ENCODE data around the gene PRMT1.

- TF ChIP-seq CTCF (IDR thresholded peaks at IDR 0.05): no peak
- TF ChIP-seq POLR2A (IDR thresholded peaks at IDR 0.05): no peak
Measured at GRCh38 chr19:49696865-49697264, 19.8 kb downstream of the PRMT1 start.

Measured in right lobe of liver (tissue), 4 donors.